DOHH2 (cell line): ENCODE results near the gene FSCN2.

ENCODE experiments used
- EZH2phosphoT487 ChIP-seq: fragments of 200-600 bp; sonication (generic); IDR thresholded peaks from 2 replicates; pipeline ENCODE4 v1.6.1; 2017; ENCODE audit warnings: borderline replicate concordance, mild to moderate bottlenecking, antibody characterized with exemption, low read length, moderate library complexity, mixed read lengths
- TF ChIP-seq, protein P1 (sequence below): fragments of 200-600 bp; sonication (generic); IDR thresholded peaks from one replicate; pipeline ENCODE4 v1.5.1; 2014; ENCODE audit warnings: antibody characterized with exemption, mild to moderate bottlenecking, low read depth, low read length; ENCODE audit not compliant: poor library complexity, severe bottlenecking

- TF ChIP-seq, protein P1, sequence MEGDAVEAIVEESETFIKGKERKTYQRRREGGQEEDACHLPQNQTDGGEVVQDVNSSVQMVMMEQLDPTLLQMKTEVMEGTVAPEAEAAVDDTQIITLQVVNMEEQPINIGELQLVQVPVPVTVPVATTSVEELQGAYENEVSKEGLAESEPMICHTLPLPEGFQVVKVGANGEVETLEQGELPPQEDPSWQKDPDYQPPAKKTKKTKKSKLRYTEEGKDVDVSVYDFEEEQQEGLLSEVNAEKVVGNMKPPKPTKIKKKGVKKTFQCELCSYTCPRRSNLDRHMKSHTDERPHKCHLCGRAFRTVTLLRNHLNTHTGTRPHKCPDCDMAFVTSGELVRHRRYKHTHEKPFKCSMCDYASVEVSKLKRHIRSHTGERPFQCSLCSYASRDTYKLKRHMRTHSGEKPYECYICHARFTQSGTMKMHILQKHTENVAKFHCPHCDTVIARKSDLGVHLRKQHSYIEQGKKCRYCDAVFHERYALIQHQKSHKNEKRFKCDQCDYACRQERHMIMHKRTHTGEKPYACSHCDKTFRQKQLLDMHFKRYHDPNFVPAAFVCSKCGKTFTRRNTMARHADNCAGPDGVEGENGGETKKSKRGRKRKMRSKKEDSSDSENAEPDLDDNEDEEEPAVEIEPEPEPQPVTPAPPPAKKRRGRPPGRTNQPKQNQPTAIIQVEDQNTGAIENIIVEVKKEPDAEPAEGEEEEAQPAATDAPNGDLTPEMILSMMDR: no peak
- no peak for TF ChIP-seq EZH2phosphoT487
Measured at GRCh38 chr17:81483862-81484194, 44.3 kb upstream of the FSCN2 start.
